HCT116 (cell line): Measurements from ENCODE around the gene C2CD2. TPM values are rescaled to one million over a fixed set of nuclear protein-coding genes. Genes with fewer than 3 reads are reported as not detected.

Source experiments
- ATAC-seq: fragments of 200-7000 bp; cut with Tn5 transposase; 2 replicates; pipeline ENCODE4 v1.9.1; 2020; ENCODE audit warnings: mild to moderate bottlenecking, moderate library complexity
- BruUV-seq: library from RNA; stranded (reverse); fragments of 400-500 nt; replicated peaks from 2 replicates; lab custom pipeline; 2021; lab: Mats Ljungman, UMichigan
- CTCF ChIA-PET: fragments of 300-600 bp; sonication (Branson Sonifier 250); formaldehyde crosslinking; loops from one replicate; lab custom pipeline; 2021; ENCODE audit warnings: antibody characterized with exemption; lab: Charles Lee
- POLR2A ChIA-PET: fragments of 300-600, 350-600 bp; sonication (Branson Sonifier 250); formaldehyde crosslinking; loops from one replicate; lab custom pipeline; 2021; ENCODE audit warnings: antibody characterized with exemption; lab: Charles Lee
- RAD21 ChIA-PET, 2 experiments: fragments of 300-600 bp; sonication (Branson Sonifier 250); formaldehyde crosslinking; loops; one replicate each; lab custom pipeline; 2023; ENCODE audit warnings: low total read pairs in 2 of 2; ENCODE audit not compliant: uncharacterized antibody in 2 of 2, unreplicated experiment in 2 of 2, low non-redundant PET in 1 of 2; lab: Charles Lee
- DNase-seq: peaks from one replicate; pipeline ENCODE4 v3.0.0-alpha.2; 2010; ENCODE audit warnings: low read depth, low spot score
- H2AFZ ChIP-seq: fragments of 200-600 bp; shearing (Covaris generic), sonication (generic); 2 replicates; pipeline ENCODE4 v1.6.1; 2017; ENCODE audit warnings: low read depth, mixed run types, mixed read lengths, antibody characterized with exemption, low read length; ENCODE audit not compliant: poor library complexity, severe bottlenecking
- H3K27ac ChIP-seq: 2 replicates; pipeline ENCODE4 v1.5.1; 2012; ENCODE audit warnings: low read depth, low read length
- H3K27me3 ChIP-seq: fragments of 200-600 bp; sonication (generic); 2 replicates; pipeline ENCODE4 v1.6.1; 2016; ENCODE audit warnings: mixed run types, low read length, mixed read lengths; ENCODE audit not compliant: insufficient read depth
- H3K36me3 ChIP-seq, 2 experiments: fragments of 200-500 bp in 1 of 2; fragments of 200-600 bp in 1 of 2; sonication (Bioruptor generic) in 1 of 2; sonication (generic) in 1 of 2; 2 replicates each; pipeline versions ENCODE4 v1.5.1 to v1.6.1; 2014 to 2016; ENCODE audit warnings: low read length in 2 of 2, inconsistent platforms in 1 of 2, mixed read lengths in 1 of 2, mixed run types in 1 of 2; ENCODE audit not compliant: insufficient read depth in 2 of 2, control insufficient read depth in 1 of 2
- H3K4me1 ChIP-seq, 2 experiments: fragments of 200-600 bp in 1 of 2; sonication (generic) in 1 of 2; 2 replicates each; pipeline versions ENCODE4 v1.5.1 to v1.6.1; 2012 to 2017; ENCODE audit warnings: low read length in 2 of 2, inconsistent platforms in 1 of 2, mild to moderate bottlenecking in 1 of 2, mixed read lengths in 1 of 2, mixed run types in 1 of 2, moderate library complexity in 1 of 2; ENCODE audit not compliant: insufficient read depth in 2 of 2, control insufficient read depth in 1 of 2
- H3K4me2 ChIP-seq: fragments of 200-600 bp; sonication (generic); 2 replicates; pipeline ENCODE4 v1.6.1; 2017; ENCODE audit warnings: mixed run types, low read length, mixed read lengths
- H3K4me3 ChIP-seq, 2 experiments: fragments of 200-600 bp in 1 of 2; sonication (generic) in 1 of 2; replicated peaks in 1 of 2; 2 replicates each; pipeline ENCODE4 v1.5.1; 2011 to 2016; ENCODE audit warnings: low read length in 2 of 2, control low read depth in 1 of 2, low read depth in 1 of 2, mild to moderate bottlenecking in 1 of 2, mixed read lengths in 1 of 2, mixed run types in 1 of 2
- H3K79me2 ChIP-seq: fragments of 200-600 bp; sonication (generic); 2 replicates; pipeline ENCODE4 v1.6.1; 2017; ENCODE audit warnings: mild to moderate bottlenecking, mixed run types, low read length, moderate library complexity, mixed read lengths; ENCODE audit not compliant: insufficient read depth
- H3K9ac ChIP-seq: fragments of 200-600 bp; sonication (generic); 2 replicates; pipeline ENCODE4 v1.6.1; 2016; ENCODE audit warnings: low read length, mixed read lengths
- H3K9me2 ChIP-seq: fragments of 200-600 bp; sonication (generic), shearing (Covaris generic); 2 replicates; pipeline ENCODE4 v1.6.1; 2017; ENCODE audit warnings: mixed run types, mild to moderate bottlenecking, moderate library complexity; ENCODE audit not compliant: insufficient read depth
- H3K9me3 ChIP-seq, 2 experiments: fragments of 200-500 bp in 1 of 2; fragments of 200-600 bp in 1 of 2; sonication (Bioruptor generic) in 1 of 2; sonication (generic) in 1 of 2; 2 replicates each; pipeline ENCODE4 v1.6.1; 2014 to 2017; ENCODE audit warnings: low read length in 2 of 2, mixed read lengths in 2 of 2, inconsistent platforms in 1 of 2, low read depth in 1 of 2, mild to moderate bottlenecking in 1 of 2, mixed run types in 1 of 2, moderate library complexity in 1 of 2; ENCODE audit not compliant: control insufficient read depth in 1 of 2, insufficient read depth in 1 of 2
- H4K20me1 ChIP-seq: fragments of 200-600 bp; sonication (generic), shearing (Covaris generic); 2 replicates; pipeline ENCODE4 v1.6.1; 2017; ENCODE audit warnings: mixed run types, mild to moderate bottlenecking, moderate library complexity; ENCODE audit not compliant: insufficient read depth
- MAX ChIP-seq: IDR thresholded peaks from 2 replicates; pipeline ENCODE4 v1.6.1; 2012
- POLR2AphosphoS5 ChIP-seq: IDR thresholded peaks from 2 replicates; pipeline ENCODE4 v1.6.1; 2011; ENCODE audit warnings: mild to moderate bottlenecking, low read depth, low read length, moderate library complexity
- ZNF274 ChIP-seq: fragments of 200-500 bp; sonication (Bioruptor generic); IDR thresholded peaks from 2 replicates; pipeline ENCODE4 v1.6.1; 2014; ENCODE audit warnings: mild to moderate bottlenecking, low read depth, low read length, inconsistent platforms
- intact Hi-C: fragments of 100-400 bp; cut with micrococcal nuclease; formaldehyde crosslinking; loops from 2 replicates; pipeline ENCODE4 v1.10.0; 2022
- total RNA-seq: library from RNA; stranded (reverse); gene quantifications from one replicate; pipeline ENCODE4 v1.2.1, GENCODE V29; 2021; ENCODE audit not compliant: unreplicated experiment

C2CD2 gene
- total RNA-seq, 1 experiment from 2014 or later = 22.0 TPM

GRCh38 chr21:41854426-41854995, 99.3 kb downstream of the C2CD2 start:
- Histone ChIP-seq H3K4me1 (no peaks in the 10 kb centered on the region), H3K9ac (no peak overlapping the region), H3K79me2 (no peaks in the 10 kb centered on the region), H3K4me3 (no peak overlapping the region), H2AFZ (no peak overlapping the region), H3K27ac (no peak overlapping the region), H3K9me2 (no peaks in the 10 kb centered on the region), H3K4me2 (no peak overlapping the region), H3K36me3 (0 out of 4 replicates have a peak, but pooled peaks cover 0 to 3% of the 10 kb centered on the region in 2 experiments), H3K27me3 (no peaks in the 10 kb centered on the region), H4K20me1 (no peaks in the 10 kb centered on the region), H3K9me3 (no peaks in the 10 kb centered on the region)
- POLR2A ChIA-PET = no interaction called here
- ATAC-seq (no peak), DNase-seq (no peak)
- TF ChIP-seq POLR2AphosphoS5 = no peak
- RAD21 ChIA-PET = no interaction called here
- intact Hi-C loops = no loop called here
- BruUV-seq = no TSS peak
- CTCF ChIA-PET = no interaction called here

- RAD21 ChIA-PET = no interaction called here
- 0 out of 4 replicates have a peak, but pooled peaks cover 0 to 3% of the 10 kb centered on the region in 2 experiments for H3K36me3 ChIP-seq
These were observed 100.9 kb downstream of the C2CD2 start for GRCh38 chr21:41852929-41853320.

More at GRCh38 chr21:41852929-41853320, 100.9 kb downstream of the C2CD2 start:
- Histone ChIP-seq H4K20me1 (no peaks in the 10 kb centered on the region), H3K27ac (no peak overlapping the region), H3K9me2 (no peaks in the 10 kb centered on the region), H3K9me3 (no peaks in the 10 kb centered on the region)
- CTCF ChIA-PET = no interaction called here
- intact Hi-C loops = no loop called here
- no peak for ATAC-seq
- BruUV-seq = no TSS peak
- TF ChIP-seq MAX (no peak), ZNF274 (no peak)
- TF ChIP-seq, all 23 proteins: peak for 0
- no peaks in the 10 kb centered on the region for H3K4me1 ChIP-seq
- no peaks in the 10 kb centered on the region for H3K27me3 ChIP-seq
- no peak overlapping the region for H3K4me3 ChIP-seq
- POLR2A ChIA-PET = no interaction called here
- DNase-seq = no peak
- H3K9ac ChIP-seq = no peak overlapping the region
- no peak overlapping the region for H3K4me2 ChIP-seq
- no peak overlapping the region for H2AFZ ChIP-seq
- no peaks in the 10 kb centered on the region for H3K79me2 ChIP-seq
